Body of pancreas (tissue), 4 donors: ENCODE measurements around the gene LFNG.

Experiments used
- CTCF ChIP-seq, 7 experiments: fragments of 450-650 bp in 4 of 7; fragments of 200-600 bp in 3 of 7; sonication (generic) in 3 of 7; IDR thresholded peaks; one replicate each; pipeline ENCODE4 v1.5.1; 2016 to 2019; ENCODE audit warnings: antibody characterized with exemption in 7 of 7
- POLR2A ChIP-seq, 3 donors: fragments of 450-650 bp; IDR thresholded peaks; one replicate each; pipeline ENCODE4 v1.6.1; 2016; ENCODE audit warnings: antibody characterized with exemption in 3 of 3, mild to moderate bottlenecking in 2 of 3

GRCh38 chr7:2528481-2529095 is 9.0 kb downstream of the LFNG start:
- TF ChIP-seq POLR2A (IDR thresholded peaks at IDR 0.05) (no peak), CTCF (IDR thresholded peaks at IDR 0.05) (no peak)
